OCI-LY7 (cell line): ENCODE results near the gene C1orf35.

ENCODE experiments used
- EZH2phosphoT487 ChIP-seq: fragments of 200-600 bp; sonication (generic); IDR thresholded peaks from 2 replicates; pipeline ENCODE4 v1.6.1; 2018; ENCODE audit warnings: low read depth, borderline replicate concordance, mild to moderate bottlenecking, mixed run types, antibody characterized with exemption, low read length, moderate library complexity, mixed read lengths
- TF ChIP-seq, protein P1 (sequence below): fragments of 200-600 bp; sonication (generic); conservative IDR thresholded peaks from 2 replicates; pipeline ENCODE4 v1.5.1; 2014; ENCODE audit warnings: mild to moderate bottlenecking, antibody characterized with exemption, low read length, moderate library complexity, mixed read lengths

DNA sequence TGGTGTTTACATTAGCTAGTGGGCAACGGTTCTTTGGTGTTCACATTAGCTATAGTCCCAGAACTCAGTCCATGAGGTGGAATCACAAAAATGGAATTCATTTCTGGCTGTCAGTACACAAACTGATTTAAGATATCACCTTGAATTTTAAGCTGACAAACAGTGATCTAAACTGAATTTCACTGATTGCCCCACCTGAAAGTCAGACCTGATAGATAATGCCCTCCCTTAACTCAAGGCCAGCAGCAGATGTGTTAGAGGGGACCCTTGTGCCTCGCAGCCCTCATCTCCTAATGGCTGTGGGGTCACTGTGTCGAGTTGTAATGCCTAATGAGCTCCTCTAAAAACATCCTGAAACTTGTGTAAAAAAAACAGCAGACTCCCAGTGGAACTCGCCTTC is 12.0 kb downstream of the C1orf35 start:
- TF ChIP-seq, protein P1, sequence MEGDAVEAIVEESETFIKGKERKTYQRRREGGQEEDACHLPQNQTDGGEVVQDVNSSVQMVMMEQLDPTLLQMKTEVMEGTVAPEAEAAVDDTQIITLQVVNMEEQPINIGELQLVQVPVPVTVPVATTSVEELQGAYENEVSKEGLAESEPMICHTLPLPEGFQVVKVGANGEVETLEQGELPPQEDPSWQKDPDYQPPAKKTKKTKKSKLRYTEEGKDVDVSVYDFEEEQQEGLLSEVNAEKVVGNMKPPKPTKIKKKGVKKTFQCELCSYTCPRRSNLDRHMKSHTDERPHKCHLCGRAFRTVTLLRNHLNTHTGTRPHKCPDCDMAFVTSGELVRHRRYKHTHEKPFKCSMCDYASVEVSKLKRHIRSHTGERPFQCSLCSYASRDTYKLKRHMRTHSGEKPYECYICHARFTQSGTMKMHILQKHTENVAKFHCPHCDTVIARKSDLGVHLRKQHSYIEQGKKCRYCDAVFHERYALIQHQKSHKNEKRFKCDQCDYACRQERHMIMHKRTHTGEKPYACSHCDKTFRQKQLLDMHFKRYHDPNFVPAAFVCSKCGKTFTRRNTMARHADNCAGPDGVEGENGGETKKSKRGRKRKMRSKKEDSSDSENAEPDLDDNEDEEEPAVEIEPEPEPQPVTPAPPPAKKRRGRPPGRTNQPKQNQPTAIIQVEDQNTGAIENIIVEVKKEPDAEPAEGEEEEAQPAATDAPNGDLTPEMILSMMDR: no peak
- no peak for TF ChIP-seq EZH2phosphoT487
